Measurements from ENCODE around the gene CYP11A1.

GRCh38 chr15:74409225-74409624 is 41.8 kb upstream of the CYP11A1 start:
- TF ChIP-seq, protein P1, sequence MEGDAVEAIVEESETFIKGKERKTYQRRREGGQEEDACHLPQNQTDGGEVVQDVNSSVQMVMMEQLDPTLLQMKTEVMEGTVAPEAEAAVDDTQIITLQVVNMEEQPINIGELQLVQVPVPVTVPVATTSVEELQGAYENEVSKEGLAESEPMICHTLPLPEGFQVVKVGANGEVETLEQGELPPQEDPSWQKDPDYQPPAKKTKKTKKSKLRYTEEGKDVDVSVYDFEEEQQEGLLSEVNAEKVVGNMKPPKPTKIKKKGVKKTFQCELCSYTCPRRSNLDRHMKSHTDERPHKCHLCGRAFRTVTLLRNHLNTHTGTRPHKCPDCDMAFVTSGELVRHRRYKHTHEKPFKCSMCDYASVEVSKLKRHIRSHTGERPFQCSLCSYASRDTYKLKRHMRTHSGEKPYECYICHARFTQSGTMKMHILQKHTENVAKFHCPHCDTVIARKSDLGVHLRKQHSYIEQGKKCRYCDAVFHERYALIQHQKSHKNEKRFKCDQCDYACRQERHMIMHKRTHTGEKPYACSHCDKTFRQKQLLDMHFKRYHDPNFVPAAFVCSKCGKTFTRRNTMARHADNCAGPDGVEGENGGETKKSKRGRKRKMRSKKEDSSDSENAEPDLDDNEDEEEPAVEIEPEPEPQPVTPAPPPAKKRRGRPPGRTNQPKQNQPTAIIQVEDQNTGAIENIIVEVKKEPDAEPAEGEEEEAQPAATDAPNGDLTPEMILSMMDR (conservative IDR thresholded peaks at IDR 0.05) = no peak
- no peak for TF ChIP-seq ZFX (IDR thresholded peaks at IDR 0.05)
